HepG2 (cell line): ENCODE data around the gene RUVBL1. TPM values are rescaled to one million over a fixed set of nuclear protein-coding genes. Genes with fewer than 3 reads are reported as not detected.

ENCODE experiments used
- ARNTL ChIP-seq: sonication (generic); formaldehyde crosslinking; IDR thresholded peaks from 2 replicates; pipeline ENCODE4 v1.4.0; 2020; ENCODE audit warnings: mild to moderate bottlenecking, missing genetic modification reagents
- KAT8 ChIP-seq: IDR thresholded peaks from 2 replicates; pipeline ENCODE4 v1.6.1; 2016; ENCODE audit warnings: missing genetic modification reagents, missing compliant biosample characterization
- KIAA2018 ChIP-seq: sonication (generic); formaldehyde crosslinking; IDR thresholded peaks from 2 replicates; pipeline ENCODE4 v1.5.0; 2020; ENCODE audit warnings: mild to moderate bottlenecking, missing genetic modification reagents, borderline replicate concordance
- NFKB2 ChIP-seq: sonication (generic); formaldehyde crosslinking; IDR thresholded peaks from 2 replicates; pipeline ENCODE4 v1.4.0; 2020; ENCODE audit warnings: missing genetic modification reagents, borderline replicate concordance
- POLR2AphosphoS5 ChIP-seq: IDR thresholded peaks from 2 replicates; pipeline ENCODE4 v1.6.1; 2012; ENCODE audit warnings: low read depth, low read length
- SMAD1 ChIP-seq: sonication (generic); formaldehyde crosslinking; IDR thresholded peaks from 2 replicates; pipeline ENCODE4 v1.4.0; 2020; ENCODE audit warnings: missing genetic modification reagents, low read depth, mild to moderate bottlenecking, borderline replicate concordance
- THAP11 ChIP-seq: IDR thresholded peaks from 2 replicates; pipeline ENCODE4 v1.6.1; 2016; ENCODE audit warnings: missing biosample characterization, missing genetic modification reagents
- TSC22D2 ChIP-seq: sonication (generic); formaldehyde crosslinking; IDR thresholded peaks from 2 replicates; pipeline ENCODE4 v1.5.1; 2020; ENCODE audit warnings: missing genetic modification reagents, mild to moderate bottlenecking, borderline replicate concordance
- ZNF546 ChIP-seq: sonication (generic); formaldehyde crosslinking; conservative IDR thresholded peaks from 2 replicates; pipeline ENCODE4 v1.8.1; 2023; ENCODE audit warnings: mild to moderate bottlenecking, missing genetic modification reagents
- ZNF567 ChIP-seq: sonication (generic); formaldehyde crosslinking; IDR thresholded peaks from 2 replicates; pipeline ENCODE4 v1.8.1; 2023; ENCODE audit warnings: mild to moderate bottlenecking, missing genetic modification reagents, borderline replicate concordance
- ZNF768 ChIP-seq: sonication (generic); formaldehyde crosslinking; IDR thresholded peaks from 2 replicates; pipeline ENCODE4 v1.4.0; 2020; ENCODE audit warnings: missing genetic modification reagents
- ZNF770 ChIP-seq: sonication (generic); formaldehyde crosslinking; IDR thresholded peaks from 2 replicates; pipeline ENCODE4 v1.5.0; 2020; ENCODE audit warnings: mild to moderate bottlenecking, missing genetic modification reagents
- ZSCAN22 ChIP-seq: sonication (generic); formaldehyde crosslinking; IDR thresholded peaks from 2 replicates; pipeline ENCODE4 v1.4.0; 2020; ENCODE audit warnings: mild to moderate bottlenecking, missing genetic modification reagents
- ZSCAN9 ChIP-seq: IDR thresholded peaks from 2 replicates; pipeline ENCODE4 v1.6.1; 2016; ENCODE audit warnings: borderline replicate concordance
- polyA plus RNA-seq, 8 experiments: library from polyadenylated mRNA; depleted of rRNA in 3 of 8; stranded (reverse) in 7 of 8; unstranded in 1 of 8; fragments of >200 nt; fragmentation: Illumina TruSeq in 4 of 8; extraction: Trizol in 4 of 8; gene quantifications; 2 replicates each; pipeline versions ENCODE4 v1.2.1 to v1.2.3, GENCODE V29; 2011 to 2016; ENCODE audit warnings: low read depth in 4 of 8, missing spikeins in 1 of 8, mixed read lengths in 1 of 8; ENCODE audit not compliant: insufficient read depth in 1 of 8
- total RNA-seq, 5 experiments: library from RNA; depleted of rRNA; stranded (reverse); fragments of >200 nt; fragmentation: Illumina TruSeq; extraction: Trizol; gene quantifications; 2 replicates each; pipeline ENCODE4 v1.2.3, GENCODE V29; 2016; ENCODE audit warnings: low read depth in 1 of 5
- TF ChIP-seq, protein P1 (sequence below): sonication (generic); formaldehyde crosslinking; IDR thresholded peaks from 2 replicates; pipeline ENCODE4 v1.8.0; 2022; ENCODE audit warnings: low read depth, missing genetic modification reagents
- TF ChIP-seq, protein P2 (sequence below): sonication (generic); formaldehyde crosslinking; IDR thresholded peaks from 2 replicates; pipeline ENCODE4 v1.4.0; 2020; ENCODE audit warnings: missing genetic modification reagents
- TF ChIP-seq, protein P3 (sequence below): IDR thresholded peaks from 2 replicates; pipeline ENCODE4 v1.6.1; 2018; ENCODE audit warnings: missing genetic modification reagents

The RUVBL1 gene
- total and polyA plus RNA-seq, 2 of the 13 experiments (the other 11 are each of a cell fraction or from before 2014, with no cell fraction given) = 32.7 to 86.3 TPM

DNA sequence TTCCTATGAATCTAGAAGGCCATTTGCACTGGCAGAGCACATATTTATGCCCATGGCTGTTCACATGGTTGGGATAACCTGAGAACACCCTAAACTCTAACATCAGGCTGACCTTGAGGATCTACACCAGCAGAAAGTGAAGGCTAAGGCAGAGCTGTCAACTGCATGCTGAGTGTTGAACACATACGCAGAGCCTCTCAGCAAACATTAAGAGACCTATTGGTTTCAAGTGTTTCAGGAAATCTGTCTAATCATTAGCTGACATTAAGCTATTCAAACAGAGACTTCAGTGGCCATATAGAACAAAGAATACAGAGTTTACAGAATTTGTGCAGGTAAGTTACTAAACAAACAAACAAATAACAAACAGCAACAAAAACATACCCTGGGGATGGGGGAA, 87.5 kb downstream of the RUVBL1 start (continued):
- TF ChIP-seq, protein P1, sequence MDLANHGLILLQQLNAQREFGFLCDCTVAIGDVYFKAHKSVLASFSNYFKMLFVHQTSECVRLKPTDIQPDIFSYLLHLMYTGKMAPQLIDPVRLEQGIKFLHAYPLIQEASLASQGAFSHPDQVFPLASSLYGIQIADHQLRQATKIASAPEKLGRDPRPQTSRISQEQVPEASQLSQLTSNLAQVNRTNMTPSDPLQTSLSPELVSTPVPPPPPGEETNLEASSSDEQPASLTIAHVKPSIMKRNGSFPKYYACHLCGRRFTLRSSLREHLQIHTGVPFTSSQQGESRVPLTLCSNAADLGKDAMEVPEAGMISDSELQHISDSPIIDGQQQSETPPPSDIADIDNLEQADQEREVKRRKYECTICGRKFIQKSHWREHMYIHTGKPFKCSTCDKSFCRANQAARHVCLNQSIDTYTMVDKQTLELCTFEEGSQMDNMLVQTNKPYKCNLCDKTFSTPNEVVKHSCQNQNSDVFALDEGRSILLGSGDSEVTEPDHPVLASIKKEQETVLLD (CRISPR knock-in tag) = no peak
- peak; percentile 51; the same call in 1 of the 2 replicates for TF ChIP-seq THAP11
- no peak for TF ChIP-seq SMAD1 (CRISPR knock-in tag)
- no peak for TF ChIP-seq ZNF546 (CRISPR knock-in tag)
- TF ChIP-seq, protein P2, sequence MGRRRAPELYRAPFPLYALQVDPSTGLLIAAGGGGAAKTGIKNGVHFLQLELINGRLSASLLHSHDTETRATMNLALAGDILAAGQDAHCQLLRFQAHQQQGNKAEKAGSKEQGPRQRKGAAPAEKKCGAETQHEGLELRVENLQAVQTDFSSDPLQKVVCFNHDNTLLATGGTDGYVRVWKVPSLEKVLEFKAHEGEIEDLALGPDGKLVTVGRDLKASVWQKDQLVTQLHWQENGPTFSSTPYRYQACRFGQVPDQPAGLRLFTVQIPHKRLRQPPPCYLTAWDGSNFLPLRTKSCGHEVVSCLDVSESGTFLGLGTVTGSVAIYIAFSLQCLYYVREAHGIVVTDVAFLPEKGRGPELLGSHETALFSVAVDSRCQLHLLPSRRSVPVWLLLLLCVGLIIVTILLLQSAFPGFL = no peak
- no peak for TF ChIP-seq POLR2AphosphoS5
- 0 out of 2 replicates have a peak, but pooled peaks have one; percentile 33 for TF ChIP-seq ZSCAN9 (CRISPR knock-in tag)
- TF ChIP-seq ZNF768 = no peak
- TF ChIP-seq, protein P3, sequence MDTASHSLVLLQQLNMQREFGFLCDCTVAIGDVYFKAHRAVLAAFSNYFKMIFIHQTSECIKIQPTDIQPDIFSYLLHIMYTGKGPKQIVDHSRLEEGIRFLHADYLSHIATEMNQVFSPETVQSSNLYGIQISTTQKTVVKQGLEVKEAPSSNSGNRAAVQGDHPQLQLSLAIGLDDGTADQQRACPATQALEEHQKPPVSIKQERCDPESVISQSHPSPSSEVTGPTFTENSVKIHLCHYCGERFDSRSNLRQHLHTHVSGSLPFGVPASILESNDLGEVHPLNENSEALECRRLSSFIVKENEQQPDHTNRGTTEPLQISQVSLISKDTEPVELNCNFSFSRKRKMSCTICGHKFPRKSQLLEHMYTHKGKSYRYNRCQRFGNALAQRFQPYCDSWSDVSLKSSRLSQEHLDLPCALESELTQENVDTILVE (CRISPR knock-in tag) = 0 out of 2 replicates have a peak, but pooled peaks have one; percentile 11
- no peak for TF ChIP-seq ZNF770 (CRISPR knock-in tag)
- TF ChIP-seq NFKB2 = no peak
- no peak for TF ChIP-seq ZNF567 (CRISPR knock-in tag)
- TF ChIP-seq ARNTL (CRISPR knock-in tag) = no peak
- TF ChIP-seq KIAA2018 (CRISPR knock-in tag) = no peak
- TF ChIP-seq KAT8 (CRISPR knock-in tag) = no peak
- no peak for TF ChIP-seq ZSCAN22 (CRISPR knock-in tag)
- TF ChIP-seq TSC22D2 (CRISPR knock-in tag) = no peak
